Measurements from ENCODE around the gene CTTNBP2. TPM values are rescaled to one million over a fixed set of nuclear protein-coding genes. Genes with fewer than 3 reads are reported as not detected.
A peak's percentile ranks its signal among the peaks of the same experiment; 100 is the strongest.

Gene CTTNBP2
- total and polyA plus RNA-seq, 2 experiments from 2014 or later: 7.9 to 14.5 TPM

GRCh38 chr7:117901089-117901797 is 28.0 kb upstream of the CTTNBP2 start:
- 85% methylated on average over 5 of the region's 5 CpGs for WGBS (ENCODE audit: low lambda C conversion rate, missing lambda C conversion rate)
- Histone ChIP-seq H4K20me1 (ENCODE audit: insufficient read depth, poor library complexity, severe bottlenecking) (no peaks in the 10 kb centered on the region), H3K27ac (peak overlapping the region; percentile 38), H3K36me3 (replicated peaks; ENCODE audit: insufficient read depth, low read depth) (no peaks in the 10 kb centered on the region), H3K27me3 (no peaks in the 10 kb centered on the region), H3K4me3 (no peak overlapping the region), H3K9me3 (ENCODE audit: low read depth) (no peaks in the 10 kb centered on the region), H3K9me2 (replicated peaks; ENCODE audit: insufficient read depth) (no peaks in the 10 kb centered on the region), H3K4me2 (no peak overlapping the region), H2AFZ (no peak overlapping the region), H3K79me2 (no peaks in the 10 kb centered on the region), H3K4me1 (ENCODE audit: insufficient read depth) (no peaks in the 10 kb centered on the region)
- DNase-seq (ENCODE audit: low spot score): peak; percentile 72
- TF ChIP-seq EZH2 (IDR thresholded peaks at IDR 0.05; ENCODE audit: borderline replicate concordance) (no peak), CTCF (IDR thresholded peaks at IDR 0.05; ENCODE audit: poor library complexity) (no peak), EZH2phosphoT487 (IDR thresholded peaks at IDR 0.05; ENCODE audit: low read depth, severe bottlenecking, unreplicated experiment) (no peak)

DNA sequence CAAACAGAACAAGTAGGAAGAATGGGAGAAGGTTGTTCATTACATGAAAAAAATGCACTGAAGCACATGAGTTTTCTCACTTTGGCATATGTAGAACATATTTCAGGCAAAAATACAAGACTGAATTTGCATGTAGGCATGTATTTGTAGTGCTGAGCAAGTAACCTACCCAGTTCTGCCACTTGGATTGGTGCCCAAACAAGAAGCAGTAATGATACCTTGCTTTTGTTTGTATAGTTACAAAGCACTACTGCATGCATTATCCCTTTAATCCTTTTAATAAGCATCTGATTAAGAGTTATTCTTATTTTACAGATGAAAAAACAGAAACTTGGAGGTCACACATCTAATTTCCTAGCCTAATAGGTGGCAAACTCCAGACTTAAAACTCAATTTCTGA is 23.1 kb upstream of the CTTNBP2 start:
- H4K20me1 ChIP-seq (ENCODE audit: insufficient read depth, poor library complexity, severe bottlenecking): no peaks in the 10 kb centered on the region
- no peak overlapping the region for H3K27ac ChIP-seq
- no peaks in the 10 kb centered on the region for H3K9me3 ChIP-seq (ENCODE audit: low read depth)
- DNase-seq (ENCODE audit: low spot score): no peak
- H3K36me3 ChIP-seq (replicated peaks; ENCODE audit: insufficient read depth, low read depth): no peaks in the 10 kb centered on the region
- no peaks in the 10 kb centered on the region for H3K9me2 ChIP-seq (replicated peaks; ENCODE audit: insufficient read depth)
- no peak overlapping the region for H3K4me3 ChIP-seq
- no peaks in the 10 kb centered on the region for H3K27me3 ChIP-seq
- no peaks in the 10 kb centered on the region for H3K79me2 ChIP-seq
- peaks cover 7% of the 10 kb centered on the region for H3K4me1 ChIP-seq (ENCODE audit: insufficient read depth)
- H2AFZ ChIP-seq: no peak overlapping the region
- TF ChIP-seq CTCF (IDR thresholded peaks at IDR 0.05; ENCODE audit: poor library complexity) (no peak), EZH2 (IDR thresholded peaks at IDR 0.05; ENCODE audit: borderline replicate concordance) (no peak), EZH2phosphoT487 (IDR thresholded peaks at IDR 0.05; ENCODE audit: low read depth, severe bottlenecking, unreplicated experiment) (no peak)
- H3K4me2 ChIP-seq: no peak overlapping the region

DNA sequence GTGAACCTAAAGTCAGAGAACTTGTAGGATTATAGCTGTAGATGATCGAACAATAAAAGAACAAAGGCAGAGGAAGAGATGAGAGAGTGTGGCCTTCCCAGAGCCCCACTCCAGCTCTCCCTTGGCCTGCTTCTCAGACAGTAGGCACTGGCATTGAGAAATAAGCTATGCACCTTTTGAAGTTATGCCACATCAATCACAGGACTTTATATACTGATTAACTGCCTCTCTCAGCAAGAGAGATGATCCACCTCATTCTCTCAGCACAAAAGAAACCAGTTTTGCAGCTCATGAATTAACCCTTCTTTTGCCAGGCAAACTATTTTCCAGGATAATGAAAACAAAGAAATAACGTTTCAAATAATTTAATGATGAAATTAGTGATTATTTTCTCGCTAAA is 22.0 kb upstream of the CTTNBP2 start:
- WGBS (ENCODE audit: low lambda C conversion rate, missing lambda C conversion rate): 93% methylated on average over 3 of the region's 3 CpGs
- H3K4me1 ChIP-seq (ENCODE audit: insufficient read depth): peaks cover 7% of the 10 kb centered on the region
- DNase-seq (ENCODE audit: low spot score): no peak

More for the DNA sequence above, 22.0 kb upstream of the CTTNBP2 start:
- TF ChIP-seq CTCF (IDR thresholded peaks at IDR 0.05; ENCODE audit: poor library complexity) (no peak), EZH2phosphoT487 (IDR thresholded peaks at IDR 0.05; ENCODE audit: low read depth, severe bottlenecking, unreplicated experiment) (no peak), EZH2 (IDR thresholded peaks at IDR 0.05; ENCODE audit: borderline replicate concordance) (no peak)
- Histone ChIP-seq H3K36me3 (replicated peaks; ENCODE audit: insufficient read depth, low read depth) (no peaks in the 10 kb centered on the region), H3K27ac (no peak overlapping the region), H3K27me3 (no peaks in the 10 kb centered on the region), H3K9me3 (ENCODE audit: low read depth) (no peaks in the 10 kb centered on the region), H4K20me1 (ENCODE audit: insufficient read depth, poor library complexity, severe bottlenecking) (no peaks in the 10 kb centered on the region), H3K9me2 (replicated peaks; ENCODE audit: insufficient read depth) (no peaks in the 10 kb centered on the region), H3K4me3 (no peak overlapping the region), H3K4me2 (no peak overlapping the region), H3K79me2 (no peaks in the 10 kb centered on the region), H2AFZ (no peak overlapping the region)
